OCI-LY1 (cell line): ENCODE results near the gene BOK.

ENCODE experiments used
- CTCF ChIP-seq: fragments of 200-600 bp; sonication (generic), shearing (Covaris generic); IDR thresholded peaks from 2 replicates; pipeline ENCODE4 v1.5.1; 2017; ENCODE audit warnings: mild to moderate bottlenecking, antibody characterized with exemption, low read length, moderate library complexity, mixed read lengths
- EZH2 ChIP-seq: fragments of 200-600 bp; sonication (generic), shearing (Covaris generic); IDR thresholded peaks from 2 replicates; pipeline ENCODE4 v1.8.0; 2017; ENCODE audit warnings: borderline replicate concordance, mixed run types, mild to moderate bottlenecking, antibody characterized with exemption, low read length, moderate library complexity, mixed read lengths

- TF ChIP-seq CTCF (no peak), EZH2 (no peak)
These were observed 18.2 kb upstream of the BOK start for GRCh38 chr2:241540401-241540770.
